DND-41 (cell line): ENCODE data around the gene TSPAN17.

Source experiments
- ATAC-seq: fragments of 200-7000 bp; cut with Tn5 transposase; 3 replicates; pipeline ENCODE4 v1.9.1; 2021; ENCODE audit warnings: low read depth; ENCODE audit not compliant: insufficient read depth
- DNase-seq: peaks from one replicate; pipeline ENCODE4 v3.0.0-alpha.2; 2020
- H2AFZ ChIP-seq: 2 replicates; pipeline ENCODE4 v1.6.0; 2012; ENCODE audit warnings: low read depth, low read length
- H3K27ac ChIP-seq: 2 replicates; pipeline ENCODE4 v1.5.1; 2012; ENCODE audit warnings: low read length, inconsistent platforms
- H3K27me3 ChIP-seq: fragments of 200-600 bp; sonication (generic); 2 replicates; pipeline ENCODE4 v1.6.0; 2012; ENCODE audit warnings: low read length, mild to moderate bottlenecking, inconsistent platforms; ENCODE audit not compliant: insufficient read depth, poor library complexity
- H3K36me3 ChIP-seq: 2 replicates; pipeline ENCODE4 v1.5.1; 2012; ENCODE audit warnings: low read length, inconsistent platforms; ENCODE audit not compliant: insufficient read depth
- H3K4me1 ChIP-seq: 2 replicates; pipeline ENCODE4 v1.5.1; 2012; ENCODE audit warnings: mild to moderate bottlenecking, low read length; ENCODE audit not compliant: insufficient read depth
- H3K4me2 ChIP-seq: 2 replicates; pipeline ENCODE4 v1.6.0; 2012; ENCODE audit warnings: mild to moderate bottlenecking, moderate library complexity, low read length, inconsistent platforms; ENCODE audit not compliant: insufficient read depth
- H3K4me3 ChIP-seq, 2 experiments: fragments of 200-600 bp in 1 of 2; shearing (Covaris generic) in 1 of 2; 2 replicates each; pipeline ENCODE4 v1.5.1; 2012 to 2016; ENCODE audit warnings: inconsistent platforms in 2 of 2, low read length in 2 of 2, mild to moderate bottlenecking in 2 of 2, low read depth in 1 of 2, moderate library complexity in 1 of 2
- H3K79me2 ChIP-seq: 2 replicates; pipeline ENCODE4 v1.6.0; 2012; ENCODE audit warnings: low read length, inconsistent platforms; ENCODE audit not compliant: insufficient read depth
- H3K9ac ChIP-seq: 2 replicates; pipeline ENCODE4 v1.6.0; 2012; ENCODE audit warnings: low read depth, mild to moderate bottlenecking, inconsistent platforms, low read length, moderate library complexity
- H3K9me3 ChIP-seq: 2 replicates; pipeline ENCODE4 v1.5.1; 2012; ENCODE audit warnings: low read length, moderate library complexity, mild to moderate bottlenecking, inconsistent platforms; ENCODE audit not compliant: insufficient read depth, severe bottlenecking
- H4K20me1 ChIP-seq: 2 replicates; pipeline ENCODE4 v1.6.0; 2012; ENCODE audit warnings: low read length; ENCODE audit not compliant: insufficient read depth
- EZH2 ChIP-seq: IDR thresholded peaks from 3 replicates; pipeline ENCODE4 v1.6.1; 2012; ENCODE audit warnings: borderline replicate concordance, low read depth, mild to moderate bottlenecking, moderate library complexity, low read length, inconsistent platforms; ENCODE audit not compliant: severe bottlenecking
- TF ChIP-seq, protein P1 (sequence below): IDR thresholded peaks from 2 replicates; pipeline ENCODE4 v1.5.1; 2012; ENCODE audit warnings: borderline replicate concordance, low read length, moderate library complexity, mild to moderate bottlenecking; ENCODE audit not compliant: poor library complexity, severe bottlenecking; ENCODE audit errors: extremely low read depth

TSPAN17 gene

DNA sequence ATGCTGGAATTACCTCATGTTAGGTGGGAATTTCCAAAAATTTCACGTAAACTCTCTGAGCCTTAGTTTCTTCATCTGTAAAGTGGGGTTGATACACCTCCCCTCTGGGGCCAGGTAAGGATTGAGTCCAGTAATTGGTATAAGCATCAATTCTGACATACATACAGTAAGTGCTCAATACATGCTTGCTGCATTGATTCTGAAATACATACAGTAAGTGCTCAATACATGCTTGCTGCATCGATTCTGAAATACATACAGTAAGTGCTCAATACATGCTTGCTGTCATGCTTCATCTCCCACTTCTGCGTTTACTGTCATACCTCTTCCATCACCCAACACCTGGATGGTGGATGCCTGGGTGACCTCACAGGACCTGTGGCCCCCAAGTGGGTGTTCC lies 57.1 kb downstream of the TSPAN17 start:
- H4K20me1 ChIP-seq, result no peaks in the 10 kb centered on the region
- H3K27me3 ChIP-seq, result peaks cover 20% of the 10 kb centered on the region
- H3K36me3 ChIP-seq, result no peaks in the 10 kb centered on the region
- no peak overlapping the region for H3K4me3 ChIP-seq
- H3K4me2 ChIP-seq, result no peak overlapping the region
- no peak overlapping the region for H3K9ac ChIP-seq
- no peaks in the 10 kb centered on the region for H3K4me1 ChIP-seq
- no peaks in the 10 kb centered on the region for H3K9me3 ChIP-seq
- DNase-seq (no peak), ATAC-seq (no peak)
- H3K79me2 ChIP-seq, result no peaks in the 10 kb centered on the region
- TF ChIP-seq EZH2, result no peak
- TF ChIP-seq, protein P1, sequence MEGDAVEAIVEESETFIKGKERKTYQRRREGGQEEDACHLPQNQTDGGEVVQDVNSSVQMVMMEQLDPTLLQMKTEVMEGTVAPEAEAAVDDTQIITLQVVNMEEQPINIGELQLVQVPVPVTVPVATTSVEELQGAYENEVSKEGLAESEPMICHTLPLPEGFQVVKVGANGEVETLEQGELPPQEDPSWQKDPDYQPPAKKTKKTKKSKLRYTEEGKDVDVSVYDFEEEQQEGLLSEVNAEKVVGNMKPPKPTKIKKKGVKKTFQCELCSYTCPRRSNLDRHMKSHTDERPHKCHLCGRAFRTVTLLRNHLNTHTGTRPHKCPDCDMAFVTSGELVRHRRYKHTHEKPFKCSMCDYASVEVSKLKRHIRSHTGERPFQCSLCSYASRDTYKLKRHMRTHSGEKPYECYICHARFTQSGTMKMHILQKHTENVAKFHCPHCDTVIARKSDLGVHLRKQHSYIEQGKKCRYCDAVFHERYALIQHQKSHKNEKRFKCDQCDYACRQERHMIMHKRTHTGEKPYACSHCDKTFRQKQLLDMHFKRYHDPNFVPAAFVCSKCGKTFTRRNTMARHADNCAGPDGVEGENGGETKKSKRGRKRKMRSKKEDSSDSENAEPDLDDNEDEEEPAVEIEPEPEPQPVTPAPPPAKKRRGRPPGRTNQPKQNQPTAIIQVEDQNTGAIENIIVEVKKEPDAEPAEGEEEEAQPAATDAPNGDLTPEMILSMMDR, result no peak
- no peak overlapping the region for H2AFZ ChIP-seq
- H3K27ac ChIP-seq, result no peak overlapping the region

- DNase-seq (no peak), ATAC-seq (no peak)
- no peaks in the 10 kb centered on the region for H4K20me1 ChIP-seq
- no peak for TF ChIP-seq EZH2
- TF ChIP-seq, protein P1, result no peak
- no peaks in the 10 kb centered on the region for H3K9me3 ChIP-seq
- no peak overlapping the region for H3K27ac ChIP-seq
- no peak overlapping the region for H3K4me2 ChIP-seq
- no peaks in the 10 kb centered on the region for H3K79me2 ChIP-seq
- no peaks in the 10 kb centered on the region for H3K4me1 ChIP-seq
- no peak overlapping the region for H2AFZ ChIP-seq
- H3K4me3 ChIP-seq, result no peak overlapping the region
- H3K27me3 ChIP-seq, result peaks cover 20% of the 10 kb centered on the region
- no peaks in the 10 kb centered on the region for H3K36me3 ChIP-seq
- H3K9ac ChIP-seq, result no peak overlapping the region
Observed at GRCh38 chr5:176704817-176705216, 57.5 kb downstream of the TSPAN17 start.
